Small intestine (tissue), 7 donors: ENCODE results near the gene EGLN2. TPM values are rescaled to one million over a fixed set of nuclear protein-coding genes. Genes with fewer than 3 reads are reported as not detected.
A peak's percentile ranks its signal among the peaks of the same experiment; 100 is the strongest.

ENCODE experiments used
- DNase-seq, 2 donors: peaks; one replicate each; pipeline versions ENCODE4 v3.0.0 to v3.0.0-alpha.2; 2013
- FAIRE-seq: peaks from 2 replicates; lab custom pipeline; 2012; peaks lifted over from hg19 to GRCh38; lab: Jason Lieb, UNC
- H3K27ac ChIP-seq, 3 donors: one replicate each; pipeline ENCODE4 v1.5.1; 2013; ENCODE audit warnings: low read length in 2 of 3, mild to moderate bottlenecking in 2 of 3, control low read depth in 1 of 3, inconsistent platforms in 1 of 3, low read depth in 1 of 3, moderate library complexity in 1 of 3
- H3K27me3 ChIP-seq, 3 donors: one replicate each; pipeline ENCODE4 v1.6.1; 2013; ENCODE audit warnings: low read length in 3 of 3, inconsistent platforms in 1 of 3; ENCODE audit not compliant: control insufficient read depth in 3 of 3, insufficient read depth in 3 of 3
- H3K36me3 ChIP-seq, 3 donors: one replicate each; pipeline ENCODE4 v1.6.1; 2013; ENCODE audit warnings: low read length in 3 of 3, inconsistent platforms in 1 of 3, low read depth in 1 of 3, mild to moderate bottlenecking in 1 of 3, moderate library complexity in 1 of 3; ENCODE audit not compliant: control insufficient read depth in 3 of 3, insufficient read depth in 2 of 3
- H3K4me1 ChIP-seq, 3 donors: one replicate each; pipeline ENCODE4 v1.6.1; 2013; ENCODE audit warnings: low read length in 2 of 3, inconsistent platforms in 1 of 3, low read depth in 1 of 3, mild to moderate bottlenecking in 1 of 3, moderate library complexity in 1 of 3; ENCODE audit not compliant: control insufficient read depth in 3 of 3, insufficient read depth in 2 of 3
- H3K4me3 ChIP-seq, 3 donors: one replicate each; pipeline ENCODE4 v1.5.1; 2013; ENCODE audit warnings: low read length in 3 of 3, control low read depth in 1 of 3, inconsistent platforms in 1 of 3, low read depth in 1 of 3, mild to moderate bottlenecking in 1 of 3, moderate library complexity in 1 of 3
- H3K9me3 ChIP-seq, 2 donors: one replicate each; pipeline ENCODE4 v1.6.1; 2013; ENCODE audit warnings: low read depth in 1 of 2, low read length in 1 of 2; ENCODE audit not compliant: control insufficient read depth in 2 of 2, insufficient read depth in 1 of 2
- WGBS, 3 donors: extraction: QIAGEN DNeasy Blood & Tissue Kit; methylation state at CpG; one replicate each; pipeline ENCODE4 v1.1.7; 2013; 5-methylcytosine and 5-hydroxymethylcytosine counted together
- polyA plus RNA-seq, 4 donors: library from polyadenylated mRNA; stranded (reverse) in 3 of 4; unstranded in 1 of 4; fragments of 200-250 nt in 3 of 4; fragments of 120-200 nt in 1 of 4; gene quantifications; one replicate each; pipeline versions ENCODE4 v1.2.1 to v1.2.3, GENCODE V29; 2013
- donor health status: healthy with polysubstance abuse.
- donor health status: control.
- donor health status: control.
- donor health status: Bipolar disorder and iron deficiency.
- donor health status: healthy.

The EGLN2 gene
- polyA plus RNA-seq, 4 donors, result 60.1 to 103 (median 81.3) TPM

DNA sequence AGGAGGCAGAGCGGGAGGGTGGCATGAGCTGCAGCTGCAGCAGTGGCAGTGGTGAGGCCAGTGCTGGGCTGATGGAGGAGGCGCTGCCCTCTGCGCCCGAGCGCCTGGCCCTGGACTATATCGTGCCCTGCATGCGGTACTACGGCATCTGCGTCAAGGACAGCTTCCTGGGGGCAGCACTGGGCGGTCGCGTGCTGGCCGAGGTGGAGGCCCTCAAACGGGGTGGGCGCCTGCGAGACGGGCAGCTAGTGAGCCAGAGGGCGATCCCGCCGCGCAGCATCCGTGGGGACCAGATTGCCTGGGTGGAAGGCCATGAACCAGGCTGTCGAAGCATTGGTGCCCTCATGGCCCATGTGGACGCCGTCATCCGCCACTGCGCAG, 2.0 kb downstream of the EGLN2 start:
- Histone ChIP-seq H3K4me3 (peak overlapping the region in 2 of 3 donors; percentile 77 to 98), H3K9me3 (no peaks in the 10 kb centered on the region), H3K27me3 (no peaks in the 10 kb centered on the region), H3K4me1 (peaks cover 27 to 70% (median 30%) of the 10 kb centered on the region in 3 donors), H3K36me3 (peaks cover 0 to 66% (median 4%) of the 10 kb centered on the region in 3 donors), H3K27ac (peak overlapping the region in 1 of 3 donors; percentile 7)
- FAIRE-seq (no peak), DNase-seq (no peak)
- WGBS, 3 donors, result 79 to 90% (median 89%) methylated on average over 16 to 27 of the region's 27 CpGs

DNA sequence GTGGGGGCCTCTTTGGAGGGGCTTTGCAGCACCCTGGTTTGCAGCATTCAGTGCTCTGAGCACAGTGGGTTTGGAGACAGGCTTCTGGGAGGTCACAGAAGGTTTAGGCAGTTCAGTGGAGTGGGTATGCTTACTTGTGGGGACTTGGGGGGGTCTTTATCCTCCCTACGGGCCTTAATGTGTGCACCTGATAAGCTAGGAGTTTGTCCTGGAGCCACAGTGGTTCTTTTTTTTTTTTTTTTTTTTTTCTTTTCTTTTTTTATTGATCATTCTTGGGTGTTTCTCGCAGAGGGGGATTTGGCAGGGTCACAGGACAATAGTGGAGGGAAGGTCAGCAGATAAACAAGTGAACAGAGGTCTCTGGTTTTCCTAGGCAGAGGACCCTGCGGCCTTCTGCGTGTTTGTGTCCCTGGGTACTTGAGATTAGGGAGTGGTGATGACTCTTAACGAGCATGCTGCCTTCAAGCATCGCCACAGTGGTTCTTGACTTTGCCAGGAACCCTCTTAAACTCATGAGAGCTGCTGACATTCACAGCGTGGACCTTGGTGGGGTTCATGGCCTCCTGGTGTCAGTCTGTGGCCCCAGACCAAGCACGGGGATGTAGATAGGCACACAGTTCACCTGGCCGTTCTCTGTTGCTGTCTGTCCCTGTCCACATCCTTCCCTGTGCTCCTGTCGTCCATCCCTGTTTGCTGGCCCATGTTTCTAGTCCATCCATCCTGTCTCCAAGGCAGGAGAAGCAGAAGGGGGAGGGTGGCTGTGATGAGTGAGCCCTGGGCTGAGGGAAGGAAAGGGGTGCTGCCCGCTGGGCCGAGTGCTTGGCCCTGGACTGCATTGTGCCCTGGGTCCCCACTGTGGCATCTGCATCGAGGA, 2.7 kb downstream of the EGLN2 start:
- WGBS, 3 donors, result 39 to 44% (median 40%) methylated on average over 11 to 13 of the region's 13 CpGs
- peak overlapping the region in 2 of 3 donors; percentile 77 to 98 for H3K4me3 ChIP-seq

DNA sequence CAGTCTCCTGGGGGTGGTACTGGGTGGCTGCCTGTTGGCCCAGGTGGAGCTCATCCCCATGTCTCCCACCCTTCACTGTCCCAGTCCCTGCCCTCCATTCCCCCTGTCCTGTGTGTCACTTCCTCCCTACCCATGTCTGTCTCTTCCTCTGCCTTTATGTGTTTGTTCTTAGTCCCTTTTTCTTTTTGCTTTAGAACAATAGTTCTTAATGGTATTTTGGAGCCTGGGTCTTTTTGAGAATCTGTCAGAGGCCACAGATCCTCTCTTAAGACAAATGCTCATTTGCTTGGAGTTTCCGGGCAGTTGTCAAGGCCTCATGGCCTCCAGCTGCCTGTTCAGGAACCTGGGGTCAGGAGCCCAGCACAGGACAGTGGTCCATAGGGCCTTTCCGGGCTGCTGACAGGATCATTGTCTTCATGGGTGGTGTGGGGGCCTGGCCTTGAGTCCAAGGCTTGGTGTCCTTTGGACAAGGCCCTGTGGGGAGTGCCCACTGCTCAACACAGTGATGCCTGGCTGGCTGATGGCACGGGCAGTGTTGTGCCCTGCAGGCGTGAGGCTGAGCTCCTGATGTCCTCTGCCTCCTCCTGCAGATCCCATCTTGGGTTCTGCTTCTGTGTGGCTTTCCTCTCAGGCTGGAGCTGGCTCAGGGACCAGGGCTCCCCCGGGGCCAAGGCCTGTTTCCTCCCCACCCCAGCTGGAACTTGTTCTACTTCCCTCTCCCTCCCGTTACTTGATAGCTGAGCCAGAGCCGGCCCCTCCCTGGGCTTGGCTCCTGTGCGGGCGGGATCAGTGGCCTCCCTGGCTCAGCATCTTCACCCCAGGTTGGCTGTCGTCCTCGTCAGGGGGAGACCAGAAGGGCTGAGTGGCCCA, 3.5 kb downstream of the EGLN2 start:
- no peaks in the 10 kb centered on the region for H3K27me3 ChIP-seq
- peak overlapping the region; percentile 12 to 90 (median 56) for H3K27ac ChIP-seq
- DNase-seq (peak in 1 of 2 donors; percentile 73), FAIRE-seq (no peak)
- H3K4me3 ChIP-seq, result peak overlapping the region in 2 of 3 donors; percentile 2 to 13
- peaks cover 27 to 81% (median 32%) of the 10 kb centered on the region in 3 donors for H3K4me1 ChIP-seq
- H3K9me3 ChIP-seq, result no peaks in the 10 kb centered on the region
- H3K36me3 ChIP-seq, result peaks cover 0 to 76% (median 4%) of the 10 kb centered on the region in 3 donors
- 19 to 37% (median 22%) methylated on average over 10 to 11 of the region's 11 CpGs for WGBS, 3 donors

More for the DNA sequence above, 2.7 kb downstream of the EGLN2 start:
- FAIRE-seq (no peak), DNase-seq (no peak)
- H3K27ac ChIP-seq, result peak overlapping the region in 2 of 3 donors; percentile 56 to 90
- H3K27me3 ChIP-seq, result no peaks in the 10 kb centered on the region
- peaks cover 27 to 77% (median 32%) of the 10 kb centered on the region in 3 donors for H3K4me1 ChIP-seq
- no peaks in the 10 kb centered on the region for H3K9me3 ChIP-seq
- H3K36me3 ChIP-seq, result peaks cover 0 to 69% (median 4%) of the 10 kb centered on the region in 3 donors

DNA sequence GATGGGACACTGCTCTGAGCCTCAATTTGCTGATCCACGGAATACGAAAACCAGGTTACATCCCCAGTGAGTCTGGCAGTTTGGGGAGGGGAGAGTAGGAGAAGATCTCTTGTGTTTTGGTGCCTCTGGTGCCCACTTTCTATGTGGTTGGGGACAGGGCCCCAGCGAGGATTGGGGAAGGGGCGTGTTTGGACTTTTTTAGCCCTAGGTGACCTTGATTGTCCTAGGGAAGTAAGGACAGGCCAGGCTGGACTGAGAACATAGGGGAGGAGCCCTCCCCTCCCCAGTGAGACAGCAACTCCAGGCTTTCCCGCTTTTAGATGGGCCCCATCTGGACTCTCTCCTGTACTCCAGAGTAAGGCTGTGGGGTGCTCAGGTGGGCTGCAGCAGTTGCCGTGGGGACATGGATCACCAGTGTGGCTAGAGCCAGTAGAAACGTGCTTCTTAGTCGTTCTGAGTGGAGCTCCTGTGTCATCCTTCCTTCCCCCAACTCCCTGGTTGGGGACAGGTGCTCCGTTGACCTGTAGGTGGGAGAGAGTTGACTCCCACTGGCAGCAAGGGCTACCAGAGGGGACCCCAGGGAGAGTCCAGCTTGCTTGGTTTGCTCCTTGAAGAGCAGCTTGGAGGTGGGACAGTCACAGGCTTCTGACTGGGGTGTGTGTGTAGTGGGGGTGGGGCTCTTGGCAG, 4.3 kb downstream of the EGLN2 start:
- no peak for DNase-seq
- peak overlapping the region; percentile 46 to 90 (median 56) for H3K27ac ChIP-seq
- H3K4me3 ChIP-seq, result peak overlapping the region in 1 of 3 donors; percentile 5
- FAIRE-seq, result no peak
- H3K9me3 ChIP-seq, result no peaks in the 10 kb centered on the region
- H3K4me1 ChIP-seq, result peaks cover 27 to 74% (median 32%) of the 10 kb centered on the region in 3 donors
- H3K36me3 ChIP-seq, result peaks cover 3 to 83% (median 4%) of the 10 kb centered on the region in 3 donors
- H3K27me3 ChIP-seq, result no peaks in the 10 kb centered on the region
- 33 to 39% (median 37%) methylated on average over 9 of the region's 9 CpGs for WGBS, 3 donors

DNA sequence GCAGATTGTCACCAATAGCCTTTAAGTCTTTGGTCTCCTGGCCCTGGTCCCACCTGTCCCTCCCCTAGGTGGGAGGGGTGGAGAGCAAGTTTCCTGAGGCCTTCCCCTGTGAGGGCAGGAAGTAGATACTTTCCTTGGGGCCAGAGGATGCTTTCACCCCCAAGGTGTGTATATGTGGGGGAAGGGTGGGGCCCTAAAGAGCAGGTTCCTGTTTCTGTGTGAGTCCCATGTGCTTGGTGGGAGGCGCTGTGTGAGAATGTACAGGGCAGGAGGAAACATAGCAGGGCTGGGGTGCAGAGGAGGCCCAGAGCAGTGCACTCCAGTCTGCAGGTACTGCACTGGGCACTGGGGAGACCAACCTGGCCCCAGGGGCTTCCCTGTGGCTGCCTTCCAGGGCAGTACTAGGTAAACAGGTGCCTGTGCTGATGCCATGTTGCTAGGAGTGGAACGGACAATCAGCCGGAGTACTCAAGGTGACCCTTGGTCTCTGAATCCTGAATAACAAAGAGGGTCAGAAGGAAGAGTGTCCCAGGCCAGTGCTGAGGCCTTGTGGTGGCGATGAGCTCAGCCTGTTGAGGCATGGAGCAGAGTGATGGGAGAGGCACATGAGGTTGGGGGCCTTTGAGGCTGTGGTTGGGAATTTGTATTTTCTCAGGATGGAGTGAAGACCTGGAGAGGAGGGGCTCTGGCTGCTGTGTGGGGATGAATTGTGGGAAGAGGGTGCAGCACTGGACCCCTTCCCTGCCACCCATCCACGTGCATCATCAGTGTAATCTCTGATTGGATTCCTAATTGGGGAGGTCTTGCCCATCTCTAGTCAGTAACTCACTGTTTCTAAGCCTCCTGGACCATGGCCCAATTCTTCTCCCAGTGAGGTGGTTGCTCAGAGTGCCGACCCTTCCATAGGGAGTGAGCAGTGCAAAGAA, 5.1 kb downstream of the EGLN2 start:
- H3K4me1 ChIP-seq, result peaks cover 27 to 73% (median 32%) of the 10 kb centered on the region in 3 donors
- WGBS, 3 donors, result 43 to 54% (median 49%) methylated on average over 6 of the region's 6 CpGs
- H3K27me3 ChIP-seq, result no peaks in the 10 kb centered on the region
- peaks cover 3 to 92% (median 4%) of the 10 kb centered on the region in 3 donors for H3K36me3 ChIP-seq
- no peak for FAIRE-seq
- no peaks in the 10 kb centered on the region for H3K9me3 ChIP-seq
- H3K27ac ChIP-seq, result peak overlapping the region; percentile 46 to 90 (median 56)
- peak; percentile 63 to 68 for DNase-seq
- no peak overlapping the region for H3K4me3 ChIP-seq

DNA sequence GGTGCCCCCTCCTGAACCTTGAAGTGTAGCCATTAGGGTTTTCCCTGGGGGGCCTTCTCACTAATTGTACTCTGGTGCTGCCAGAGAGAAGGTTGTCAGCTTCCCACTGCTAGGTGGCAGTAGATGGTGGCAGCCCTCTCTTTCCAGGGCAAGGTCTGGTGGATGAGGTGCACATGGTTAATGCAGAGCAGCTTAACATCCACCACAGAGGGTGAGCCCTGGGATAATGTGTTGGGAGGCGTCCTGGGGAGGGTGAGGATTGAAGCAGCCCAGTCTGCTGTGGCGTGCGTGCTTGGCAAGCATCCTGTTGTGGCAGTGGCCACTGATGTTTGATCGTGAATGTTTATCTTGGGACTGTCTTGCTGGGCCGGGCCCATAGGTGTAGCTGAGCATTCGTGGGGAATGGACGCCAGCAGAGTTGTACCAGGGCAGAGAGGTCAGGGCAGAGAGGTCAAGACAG, 5.8 kb downstream of the EGLN2 start:
- Histone ChIP-seq H3K27ac (peak overlapping the region in 2 of 3 donors; percentile 21 to 90), H3K9me3 (no peaks in the 10 kb centered on the region), H3K36me3 (peaks cover 3 to 98% (median 4%) of the 10 kb centered on the region in 3 donors), H3K27me3 (no peaks in the 10 kb centered on the region), H3K4me3 (no peak overlapping the region), H3K4me1 (peaks cover 27 to 73% (median 32%) of the 10 kb centered on the region in 3 donors)
- WGBS, 3 donors, result 25 to 45% (median 34%) methylated on average over 7 of the region's 7 CpGs
- DNase-seq (peak in 1 of 2 donors; percentile 23), FAIRE-seq (no peak)

DNA sequence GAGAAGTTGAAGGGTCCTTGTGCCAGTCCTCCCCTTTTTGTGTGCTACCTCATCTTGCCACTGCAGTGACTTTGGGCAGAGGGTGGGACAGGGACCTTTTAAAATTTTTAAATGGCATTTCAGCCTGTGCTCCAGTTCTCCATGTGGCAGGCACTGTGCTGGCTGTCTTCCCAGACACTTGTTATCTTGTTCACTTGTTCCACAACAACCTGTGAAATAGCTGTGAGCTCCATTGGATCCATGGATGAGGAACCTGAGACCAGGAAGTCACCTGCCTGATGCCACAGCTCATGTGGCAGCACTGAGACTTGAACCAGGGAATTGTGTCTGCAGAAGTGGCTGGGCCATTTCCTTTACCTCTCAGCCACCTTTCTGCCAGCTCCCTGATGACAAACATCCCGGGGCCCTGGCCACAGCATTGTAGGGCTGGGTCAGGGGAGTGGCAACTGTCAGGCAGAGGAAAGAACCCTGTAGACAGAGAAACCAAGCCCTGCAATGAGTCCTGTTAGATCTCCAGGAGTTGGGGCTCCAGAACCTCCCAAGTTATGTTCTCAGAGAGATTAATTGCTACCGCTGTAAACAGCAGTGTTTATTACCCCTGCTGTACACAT, 6.4 kb downstream of the EGLN2 start:
- Histone ChIP-seq H3K4me1 (peaks cover 27 to 68% (median 36%) of the 10 kb centered on the region in 3 donors), H3K36me3 (peaks cover 3 to 98% (median 4%) of the 10 kb centered on the region in 3 donors), H3K4me3 (no peak overlapping the region), H3K9me3 (no peaks in the 10 kb centered on the region), H3K27ac (peak overlapping the region; percentile 11 to 90 (median 21)), H3K27me3 (no peaks in the 10 kb centered on the region)
- FAIRE-seq (no peak), DNase-seq (peak in 1 of 2 donors; percentile 57)
- 19 to 41% (median 25%) methylated on average over 2 of the region's 2 CpGs for WGBS, 3 donors
